Cardiac muscle cell (in vitro differentiated cells and primary cell): Measurements from ENCODE around the gene MACROH2A1. TPM values are rescaled to one million over a fixed set of nuclear protein-coding genes. Genes with fewer than 3 reads are reported as not detected.
A peak's percentile ranks its signal among the peaks of the same experiment; 100 is the strongest.

ENCODE experiments used
- DNase-seq, 2 donors: peaks; one replicate each; pipeline versions ENCODE4 v3.0.0 to v3.0.0-alpha.2; 2010 to 2017; ENCODE audit warnings: low read depth in 1 of 2, low spot score in 1 of 2
- H3K27ac ChIP-seq: fragments of 200-600 bp; sonication (generic); 2 replicates; pipeline ENCODE4 v1.5.1; 2016
- H3K27me3 ChIP-seq: fragments of 200-600 bp; sonication (generic); 2 replicates; pipeline ENCODE4 v1.6.0; 2016; ENCODE audit warnings: control low read depth
- H3K36me3 ChIP-seq: fragments of 200-600 bp; sonication (generic); 2 replicates; pipeline ENCODE4 v1.5.1; 2016; ENCODE audit warnings: control low read depth
- H3K4me1 ChIP-seq: fragments of 200-600 bp; sonication (generic); 2 replicates; pipeline ENCODE4 v1.8.1; 2017; ENCODE audit warnings: low read depth, mild to moderate bottlenecking, mixed run types
- H3K4me3 ChIP-seq: fragments of 200-600 bp; sonication (generic); 2 replicates; pipeline ENCODE4 v1.5.1; 2016; ENCODE audit warnings: mild to moderate bottlenecking
- H3K9me3 ChIP-seq: fragments of 200-600 bp; sonication (generic); 2 replicates; pipeline ENCODE4 v1.5.1; 2017; ENCODE audit warnings: low read depth, mild to moderate bottlenecking, control low read depth
- polyA plus RNA-seq: library from polyadenylated mRNA; unstranded; fragments of >200 nt; fragmentation: Nextera tagmentation; extraction: Ambion mirVana; gene quantifications from 2 replicates; pipeline ENCODE4 v1.2.1, GENCODE V29; 2016
- total RNA-seq: library from RNA; depleted of rRNA; stranded (reverse); fragments of >200 nt; gene quantifications from 2 replicates; pipeline ENCODE4 v1.2.3, GENCODE V29; 2016
- TF ChIP-seq, protein P1 (sequence below): IDR thresholded peaks from 2 replicates; pipeline ENCODE4 v1.5.1; 2012; ENCODE audit warnings: low read depth, mild to moderate bottlenecking, low read length

Gene MACROH2A1
- total and polyA plus RNA-seq, 2 experiments from 2014 or later: 386 to 644 TPM

DNA sequence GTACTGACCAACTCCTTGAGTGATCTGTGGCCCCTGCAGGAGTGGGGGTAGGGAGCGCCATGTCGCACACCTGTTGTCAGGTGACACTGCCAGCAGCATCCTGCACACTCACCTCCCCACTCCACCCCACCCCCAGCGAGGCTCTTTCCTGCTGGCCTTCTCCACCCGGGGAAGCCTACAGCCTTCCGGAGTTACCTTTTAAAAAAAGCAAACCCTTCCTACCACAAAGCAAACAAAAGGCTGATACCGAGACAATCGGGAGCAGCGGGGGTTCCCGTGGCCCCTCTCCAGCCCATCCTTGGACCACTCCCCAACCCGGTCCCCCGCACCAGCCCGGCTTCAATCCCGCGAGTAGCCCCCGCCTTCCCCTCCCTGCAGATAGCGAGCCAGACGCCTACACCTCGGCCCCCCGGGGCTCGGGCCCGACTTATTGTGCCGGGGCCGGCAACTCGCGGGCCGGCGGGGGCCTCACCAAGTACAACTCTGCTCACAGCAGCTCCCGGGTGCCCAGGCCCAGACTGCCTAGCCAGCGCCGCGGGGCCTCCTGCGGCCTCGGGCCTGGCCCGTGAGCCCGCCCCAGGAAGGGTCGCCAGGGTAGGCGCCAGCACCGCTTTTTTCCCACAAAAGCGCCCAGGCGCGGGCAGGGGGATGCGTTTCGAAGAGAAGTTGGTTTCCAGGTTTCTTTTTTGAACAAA is 724 bp downstream of the MACROH2A1 start:
- Histone ChIP-seq H3K27me3 (no peaks in the 10 kb centered on the region), H3K9me3 (no peaks in the 10 kb centered on the region), H3K36me3 (no peaks in the 10 kb centered on the region), H3K4me1 (peaks cover 60% of the 10 kb centered on the region), H3K27ac (peak overlapping the region; percentile 95), H3K4me3 (peak overlapping the region; percentile 72)
- DNase-seq: peak; percentile 43 to 49
- TF ChIP-seq, protein P1, sequence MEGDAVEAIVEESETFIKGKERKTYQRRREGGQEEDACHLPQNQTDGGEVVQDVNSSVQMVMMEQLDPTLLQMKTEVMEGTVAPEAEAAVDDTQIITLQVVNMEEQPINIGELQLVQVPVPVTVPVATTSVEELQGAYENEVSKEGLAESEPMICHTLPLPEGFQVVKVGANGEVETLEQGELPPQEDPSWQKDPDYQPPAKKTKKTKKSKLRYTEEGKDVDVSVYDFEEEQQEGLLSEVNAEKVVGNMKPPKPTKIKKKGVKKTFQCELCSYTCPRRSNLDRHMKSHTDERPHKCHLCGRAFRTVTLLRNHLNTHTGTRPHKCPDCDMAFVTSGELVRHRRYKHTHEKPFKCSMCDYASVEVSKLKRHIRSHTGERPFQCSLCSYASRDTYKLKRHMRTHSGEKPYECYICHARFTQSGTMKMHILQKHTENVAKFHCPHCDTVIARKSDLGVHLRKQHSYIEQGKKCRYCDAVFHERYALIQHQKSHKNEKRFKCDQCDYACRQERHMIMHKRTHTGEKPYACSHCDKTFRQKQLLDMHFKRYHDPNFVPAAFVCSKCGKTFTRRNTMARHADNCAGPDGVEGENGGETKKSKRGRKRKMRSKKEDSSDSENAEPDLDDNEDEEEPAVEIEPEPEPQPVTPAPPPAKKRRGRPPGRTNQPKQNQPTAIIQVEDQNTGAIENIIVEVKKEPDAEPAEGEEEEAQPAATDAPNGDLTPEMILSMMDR: no peak

DNA sequence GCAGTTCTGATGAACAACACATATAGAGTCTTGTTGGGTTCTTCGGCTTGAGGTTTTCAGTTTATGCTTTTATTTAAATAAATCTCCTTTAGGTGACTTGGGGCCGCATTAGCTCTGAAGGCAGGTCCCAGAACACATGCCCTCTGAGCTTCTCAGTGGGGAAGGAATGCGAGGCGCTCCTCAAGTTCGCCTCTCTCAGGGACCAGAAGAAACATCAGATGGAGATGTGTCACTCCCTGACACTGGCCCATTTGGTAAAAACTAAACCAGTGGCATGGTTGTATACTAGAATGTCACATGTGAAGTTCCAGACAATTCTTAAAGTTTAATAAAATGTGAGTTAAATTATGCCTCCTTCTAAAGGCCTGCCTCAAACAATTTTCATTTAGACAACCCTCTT is 1.9 kb downstream of the MACROH2A1 start:
- Histone ChIP-seq H3K4me1 (peaks cover 71% of the 10 kb centered on the region), H3K4me3 (peak overlapping the region; percentile 72), H3K27ac (peak overlapping the region; percentile 95), H3K27me3 (no peaks in the 10 kb centered on the region), H3K36me3 (no peaks in the 10 kb centered on the region), H3K9me3 (no peaks in the 10 kb centered on the region)
- TF ChIP-seq, protein P1: no peak
- DNase-seq: no peak

DNA sequence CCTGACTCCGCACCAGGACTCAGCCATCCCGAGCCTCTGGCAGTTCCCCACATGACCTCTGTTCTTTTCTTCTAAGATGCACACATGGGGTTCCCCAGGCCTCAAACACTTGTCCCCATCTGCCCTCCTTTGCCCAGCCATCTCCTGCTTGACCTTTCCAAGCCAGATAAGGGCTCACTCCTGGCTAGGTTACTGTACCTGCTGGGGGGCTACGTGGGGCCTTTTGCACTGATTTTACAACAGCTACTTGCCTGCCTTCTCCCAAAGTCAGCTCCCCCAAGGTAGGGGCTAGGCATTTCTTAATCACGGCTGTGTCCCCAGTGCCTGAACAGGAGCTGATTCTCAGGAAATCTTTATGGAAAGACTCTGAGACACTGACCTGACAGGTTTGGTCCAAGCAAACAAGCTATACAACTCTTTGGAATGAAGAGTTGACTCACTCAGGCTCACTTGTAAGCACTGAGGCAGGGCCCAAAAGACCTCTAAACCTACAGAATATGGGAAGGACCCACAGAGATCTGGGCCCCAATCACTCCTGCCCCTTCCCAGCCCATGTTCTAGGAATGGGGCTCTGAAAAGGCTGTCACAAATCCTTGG is 2.5 kb downstream of the MACROH2A1 start:
- Histone ChIP-seq H3K4me1 (peaks cover 77% of the 10 kb centered on the region), H3K27ac (peak overlapping the region; percentile 95), H3K9me3 (no peaks in the 10 kb centered on the region), H3K4me3 (peak overlapping the region; percentile 72), H3K27me3 (no peaks in the 10 kb centered on the region), H3K36me3 (no peaks in the 10 kb centered on the region)
- DNase-seq: no peak
- TF ChIP-seq, protein P1: no peak

DNA sequence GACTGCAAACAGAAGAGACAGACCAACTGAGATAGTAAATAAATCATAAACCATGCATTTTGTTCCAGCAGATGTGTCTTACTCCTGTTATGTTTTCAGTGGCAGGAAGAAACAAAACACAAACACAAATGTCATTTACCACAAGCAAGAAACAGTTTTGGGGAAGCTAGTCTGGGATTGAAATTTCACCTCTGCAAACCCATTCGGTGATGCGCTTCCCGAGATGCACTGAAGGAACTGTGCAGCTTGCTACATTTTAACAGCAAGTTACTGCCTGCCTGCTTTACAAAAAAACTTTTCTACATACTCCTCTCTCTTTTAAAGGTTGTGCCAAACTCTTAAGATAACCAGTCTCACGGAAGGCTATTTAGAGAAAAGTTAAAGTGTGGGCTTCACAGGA is 3.2 kb downstream of the MACROH2A1 start:
- H3K27me3 ChIP-seq: no peaks in the 10 kb centered on the region
- H3K4me3 ChIP-seq: no peak overlapping the region
- DNase-seq: peak in 1 of 2 donors; percentile 39
- H3K9me3 ChIP-seq: no peaks in the 10 kb centered on the region
- H3K4me1 ChIP-seq: peaks cover 78% of the 10 kb centered on the region
- TF ChIP-seq, protein P1: no peak
- peak overlapping the region; percentile 95 for H3K27ac ChIP-seq
- H3K36me3 ChIP-seq: no peaks in the 10 kb centered on the region

DNA sequence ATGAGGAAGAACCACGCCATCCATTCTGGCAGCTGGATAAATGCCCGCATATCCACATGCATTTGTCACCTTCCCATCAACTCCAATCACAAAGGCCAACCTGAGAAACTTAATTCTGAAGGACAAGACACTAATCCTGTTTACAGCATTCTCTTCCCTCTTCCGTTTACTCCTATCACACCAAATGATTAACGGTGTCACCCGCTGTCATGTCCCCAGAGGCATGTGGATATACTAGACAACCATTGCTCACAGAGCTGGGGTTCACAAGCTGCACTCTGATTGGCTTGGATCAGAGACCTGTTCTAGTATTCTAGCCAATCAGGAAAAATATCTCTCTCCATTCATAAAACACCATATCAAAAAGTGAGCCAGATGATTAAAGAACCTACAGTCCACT is 3.6 kb downstream of the MACROH2A1 start:
- TF ChIP-seq, protein P1: no peak

More for the DNA sequence above, 3.6 kb downstream of the MACROH2A1 start:
- H3K27me3 ChIP-seq: no peaks in the 10 kb centered on the region
- no peak for DNase-seq
- peak overlapping the region; percentile 95 for H3K27ac ChIP-seq
- H3K36me3 ChIP-seq: no peaks in the 10 kb centered on the region
- H3K4me3 ChIP-seq: no peak overlapping the region
- H3K4me1 ChIP-seq: peaks cover 80% of the 10 kb centered on the region
- H3K9me3 ChIP-seq: no peaks in the 10 kb centered on the region
